DOHH2 (cell line): ENCODE measurements around the gene LLGL1.

Experiments used
- H3F3A ChIP-seq: fragments of 200-600 bp; sonication (generic), shearing (Covaris generic); 2 replicates; pipeline ENCODE4 v1.6.0; 2016; ENCODE audit warnings: antibody characterized with exemption, mild to moderate bottlenecking; ENCODE audit not compliant: control insufficient read depth, insufficient read depth
- H3K27ac ChIP-seq: fragments of 200-600 bp; sonication (generic); 2 replicates; pipeline ENCODE4 v1.5.1; 2014; ENCODE audit warnings: low read depth, mild to moderate bottlenecking, low read length, moderate library complexity
- H3K27me3 ChIP-seq: fragments of 200-600 bp; sonication (generic); 2 replicates; pipeline ENCODE4 v1.6.1; 2014; ENCODE audit warnings: mild to moderate bottlenecking, low read length, mixed read lengths; ENCODE audit not compliant: control insufficient read depth
- H3K36me3 ChIP-seq: fragments of 200-600 bp; sonication (generic); 2 replicates; pipeline ENCODE4 v1.6.1; 2014; ENCODE audit warnings: mild to moderate bottlenecking, low read length, moderate library complexity, mixed read lengths; ENCODE audit not compliant: control insufficient read depth
- H3K4me1 ChIP-seq: fragments of 200-600 bp; sonication (generic); 2 replicates; pipeline ENCODE4 v1.6.1; 2014; ENCODE audit warnings: mild to moderate bottlenecking, low read length, mixed read lengths; ENCODE audit not compliant: control insufficient read depth
- H3K4me2 ChIP-seq: fragments of 200-600 bp; sonication (generic); 2 replicates; pipeline ENCODE4 v1.6.0; 2014; ENCODE audit warnings: mild to moderate bottlenecking, low read length, moderate library complexity
- H3K4me3 ChIP-seq: fragments of 200-600 bp; sonication (generic); 2 replicates; pipeline ENCODE4 v1.5.1; 2014; ENCODE audit warnings: mild to moderate bottlenecking, low read length, mixed read lengths
- H3K79me2 ChIP-seq: fragments of 200-600 bp; sonication (generic); 2 replicates; pipeline ENCODE4 v1.6.1; 2014; ENCODE audit warnings: mild to moderate bottlenecking, low read length, mixed read lengths; ENCODE audit not compliant: control insufficient read depth
- H3K9me2 ChIP-seq: fragments of 200-600 bp; sonication (generic); replicated peaks from 2 replicates; pipeline ENCODE4 v1.6.1; 2014; ENCODE audit warnings: mild to moderate bottlenecking, low read length, mixed read lengths; ENCODE audit not compliant: control insufficient read depth
- H3K9me3 ChIP-seq: fragments of 200-600 bp; sonication (generic); 2 replicates; pipeline ENCODE4 v1.6.1; 2014; ENCODE audit warnings: antibody characterized with exemption, low read length, mixed read lengths; ENCODE audit not compliant: control insufficient read depth, insufficient read depth
- H4K20me1 ChIP-seq: fragments of 200-600 bp; sonication (generic); 2 replicates; pipeline ENCODE4 v1.6.0; 2014; ENCODE audit warnings: low read depth, mild to moderate bottlenecking, antibody characterized with exemption, low read length, moderate library complexity; ENCODE audit not compliant: control insufficient read depth, insufficient read depth
- EZH2phosphoT487 ChIP-seq: fragments of 200-600 bp; sonication (generic); IDR thresholded peaks from 2 replicates; pipeline ENCODE4 v1.6.1; 2017; ENCODE audit warnings: borderline replicate concordance, mild to moderate bottlenecking, antibody characterized with exemption, low read length, moderate library complexity, mixed read lengths
- TF ChIP-seq, protein P1 (sequence below): fragments of 200-600 bp; sonication (generic); IDR thresholded peaks from one replicate; pipeline ENCODE4 v1.5.1; 2014; ENCODE audit warnings: antibody characterized with exemption, mild to moderate bottlenecking, low read depth, low read length; ENCODE audit not compliant: poor library complexity, severe bottlenecking

The LLGL1 gene

GRCh38 chr17:18251204-18251603, 25.8 kb downstream of the LLGL1 start:
- no peaks in the 10 kb centered on the region for H3K9me3 ChIP-seq
- H3F3A ChIP-seq: peaks cover 5% of the 10 kb centered on the region; the same call in 1 of the 2 replicates
- H3K4me3 ChIP-seq: no peak overlapping the region
- H3K9me2 ChIP-seq: no peaks in the 10 kb centered on the region
- peaks cover 3% of the 10 kb centered on the region; the same call in 1 of the 2 replicates for H3K4me1 ChIP-seq
- no peak overlapping the region for H3K4me2 ChIP-seq
- H3K79me2 ChIP-seq: no peaks in the 10 kb centered on the region
- TF ChIP-seq, protein P1, sequence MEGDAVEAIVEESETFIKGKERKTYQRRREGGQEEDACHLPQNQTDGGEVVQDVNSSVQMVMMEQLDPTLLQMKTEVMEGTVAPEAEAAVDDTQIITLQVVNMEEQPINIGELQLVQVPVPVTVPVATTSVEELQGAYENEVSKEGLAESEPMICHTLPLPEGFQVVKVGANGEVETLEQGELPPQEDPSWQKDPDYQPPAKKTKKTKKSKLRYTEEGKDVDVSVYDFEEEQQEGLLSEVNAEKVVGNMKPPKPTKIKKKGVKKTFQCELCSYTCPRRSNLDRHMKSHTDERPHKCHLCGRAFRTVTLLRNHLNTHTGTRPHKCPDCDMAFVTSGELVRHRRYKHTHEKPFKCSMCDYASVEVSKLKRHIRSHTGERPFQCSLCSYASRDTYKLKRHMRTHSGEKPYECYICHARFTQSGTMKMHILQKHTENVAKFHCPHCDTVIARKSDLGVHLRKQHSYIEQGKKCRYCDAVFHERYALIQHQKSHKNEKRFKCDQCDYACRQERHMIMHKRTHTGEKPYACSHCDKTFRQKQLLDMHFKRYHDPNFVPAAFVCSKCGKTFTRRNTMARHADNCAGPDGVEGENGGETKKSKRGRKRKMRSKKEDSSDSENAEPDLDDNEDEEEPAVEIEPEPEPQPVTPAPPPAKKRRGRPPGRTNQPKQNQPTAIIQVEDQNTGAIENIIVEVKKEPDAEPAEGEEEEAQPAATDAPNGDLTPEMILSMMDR: no peak
- TF ChIP-seq EZH2phosphoT487: no peak
- peaks cover 73% of the 10 kb centered on the region for H3K36me3 ChIP-seq
- no peak overlapping the region for H3K27ac ChIP-seq
- no peaks in the 10 kb centered on the region for H3K27me3 ChIP-seq
- H4K20me1 ChIP-seq: no peaks in the 10 kb centered on the region

DNA sequence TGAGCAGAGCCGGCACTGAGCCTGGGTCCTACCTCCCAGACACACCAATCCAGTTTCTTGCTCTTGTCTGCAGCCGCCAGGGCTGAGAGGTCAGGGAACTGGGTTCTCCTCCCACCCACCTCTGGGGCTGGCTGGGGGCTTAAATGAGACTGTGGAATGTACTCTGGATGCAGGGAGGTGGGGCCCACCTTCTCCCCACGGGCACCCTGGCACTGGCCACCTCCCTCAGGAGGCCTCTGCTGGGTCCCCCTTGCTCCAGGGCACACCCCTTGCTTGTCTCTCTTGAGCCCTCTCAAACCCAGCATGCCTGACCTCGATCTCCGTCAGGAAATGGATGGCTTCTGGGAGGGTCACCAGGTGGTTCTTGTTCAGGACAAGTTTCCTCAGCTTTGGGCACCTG, 26.7 kb downstream of the LLGL1 start:
- no peak for TF ChIP-seq EZH2phosphoT487
- TF ChIP-seq, protein P1: no peak
- H3K4me3 ChIP-seq: no peak overlapping the region
- H3K27ac ChIP-seq: no peak overlapping the region
- peaks cover 5% of the 10 kb centered on the region for H3K4me1 ChIP-seq
- H3K27me3 ChIP-seq: no peaks in the 10 kb centered on the region
- no peaks in the 10 kb centered on the region for H3K9me2 ChIP-seq
- H3K9me3 ChIP-seq: no peaks in the 10 kb centered on the region
- H4K20me1 ChIP-seq: 0 out of 2 replicates have a peak, but pooled peaks cover 3% of the 10 kb centered on the region
- peaks cover 75% of the 10 kb centered on the region for H3K36me3 ChIP-seq
- no peak overlapping the region for H3K4me2 ChIP-seq
- peaks cover 6% of the 10 kb centered on the region for H3K79me2 ChIP-seq
- peaks cover 5% of the 10 kb centered on the region; the same call in 1 of the 2 replicates for H3F3A ChIP-seq

DNA sequence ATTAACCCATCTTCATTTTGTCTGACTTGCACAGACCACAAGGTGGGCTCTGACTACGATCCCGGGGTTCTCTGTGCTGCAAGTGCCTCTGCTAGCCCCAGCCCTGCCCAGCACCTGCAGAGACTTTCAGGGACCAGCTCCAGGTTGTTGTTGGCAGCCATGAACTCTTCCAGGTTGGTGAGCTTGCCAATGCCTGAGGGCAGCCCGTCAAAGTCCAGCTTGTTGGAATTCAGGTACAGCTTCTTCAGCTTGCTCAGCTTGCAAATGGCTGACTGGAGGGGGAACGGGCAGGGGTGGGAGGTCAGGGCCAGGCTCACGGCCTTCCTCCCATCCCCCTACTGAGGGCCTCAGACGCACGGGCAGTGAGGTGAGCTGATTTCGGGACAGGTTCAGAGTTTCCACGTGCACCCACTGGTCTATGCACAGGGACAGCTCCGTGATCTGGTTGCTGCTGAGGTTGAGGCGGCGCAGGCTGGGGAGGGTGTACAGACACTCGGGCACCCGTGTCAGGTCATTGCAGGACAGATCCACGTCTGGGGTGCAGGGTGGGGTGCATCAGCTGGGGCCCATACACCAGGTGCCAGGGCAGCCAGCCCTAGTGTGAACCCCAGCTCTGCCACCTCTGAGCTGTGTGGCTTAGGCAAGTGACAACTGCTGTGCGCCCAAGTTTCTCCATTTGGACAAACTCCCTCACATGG, 27.9 kb downstream of the LLGL1 start:
- TF ChIP-seq, protein P1: no peak
- no peak for TF ChIP-seq EZH2phosphoT487
- Histone ChIP-seq H4K20me1 (0 out of 2 replicates have a peak, but pooled peaks cover 7% of the 10 kb centered on the region), H3K4me1 (peaks cover 10% of the 10 kb centered on the region), H3K36me3 (peaks cover 66% of the 10 kb centered on the region), H3K27me3 (no peaks in the 10 kb centered on the region), H3K4me3 (no peak overlapping the region), H3K4me2 (no peak overlapping the region), H3K27ac (no peak overlapping the region), H3K79me2 (peaks cover 18% of the 10 kb centered on the region), H3K9me3 (no peaks in the 10 kb centered on the region), H3K9me2 (no peaks in the 10 kb centered on the region), H3F3A (peaks cover 5% of the 10 kb centered on the region; the same call in 1 of the 2 replicates)
